ENCODE results near the gene BCAS3.

DNA sequence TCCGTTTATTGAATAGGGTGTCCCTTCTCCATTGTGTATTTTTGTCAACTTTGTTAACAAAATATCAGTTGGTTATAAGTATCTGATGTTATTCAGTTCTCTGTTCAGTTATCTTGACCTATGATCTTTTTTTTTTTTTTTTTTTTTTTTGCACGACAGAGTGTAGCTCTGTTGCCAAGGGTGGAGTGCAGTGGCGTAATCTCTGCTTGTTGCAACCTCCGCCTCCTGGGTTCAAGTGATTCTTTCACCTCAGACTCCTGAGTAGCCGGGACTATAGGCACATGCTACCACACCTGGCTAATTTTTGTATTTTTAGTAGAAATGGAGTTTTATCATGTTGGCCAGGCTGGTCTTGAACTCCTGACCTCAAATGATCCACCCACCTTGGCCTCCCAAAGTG lies 215.8 kb downstream of the BCAS3 start:
- TF ChIP-seq, protein P1, sequence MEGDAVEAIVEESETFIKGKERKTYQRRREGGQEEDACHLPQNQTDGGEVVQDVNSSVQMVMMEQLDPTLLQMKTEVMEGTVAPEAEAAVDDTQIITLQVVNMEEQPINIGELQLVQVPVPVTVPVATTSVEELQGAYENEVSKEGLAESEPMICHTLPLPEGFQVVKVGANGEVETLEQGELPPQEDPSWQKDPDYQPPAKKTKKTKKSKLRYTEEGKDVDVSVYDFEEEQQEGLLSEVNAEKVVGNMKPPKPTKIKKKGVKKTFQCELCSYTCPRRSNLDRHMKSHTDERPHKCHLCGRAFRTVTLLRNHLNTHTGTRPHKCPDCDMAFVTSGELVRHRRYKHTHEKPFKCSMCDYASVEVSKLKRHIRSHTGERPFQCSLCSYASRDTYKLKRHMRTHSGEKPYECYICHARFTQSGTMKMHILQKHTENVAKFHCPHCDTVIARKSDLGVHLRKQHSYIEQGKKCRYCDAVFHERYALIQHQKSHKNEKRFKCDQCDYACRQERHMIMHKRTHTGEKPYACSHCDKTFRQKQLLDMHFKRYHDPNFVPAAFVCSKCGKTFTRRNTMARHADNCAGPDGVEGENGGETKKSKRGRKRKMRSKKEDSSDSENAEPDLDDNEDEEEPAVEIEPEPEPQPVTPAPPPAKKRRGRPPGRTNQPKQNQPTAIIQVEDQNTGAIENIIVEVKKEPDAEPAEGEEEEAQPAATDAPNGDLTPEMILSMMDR (conservative IDR thresholded peaks at IDR 0.05; ENCODE audit: low read depth, low read length), result no peak
- TF ChIP-seq EZH2 (IDR thresholded peaks at IDR 0.05; ENCODE audit: borderline replicate concordance, low read depth, low read length, poor library complexity, severe bottlenecking), result no peak

All from A673 (cell line).